HL-60 (cell line): ENCODE measurements around the gene FAM200B.

Source experiments
- DNase-seq, 2 experiments: peaks; one replicate each; pipeline ENCODE4 v3.0.0-alpha.2; 2010 to 2020; ENCODE audit warnings: low read depth in 1 of 2, low spot score in 1 of 2
- H3K27ac ChIP-seq: fragments of 250-450 bp; sonication (Bioruptor Pico); replicated peaks from 2 replicates; pipeline ENCODE4 v1.5.1; 2020; ENCODE audit warnings: mild to moderate bottlenecking, moderate library complexity
- H3K27me3 ChIP-seq: fragments of 250-450 bp; sonication (Bioruptor Pico); 2 replicates; pipeline ENCODE4 v1.5.1; 2021; ENCODE audit warnings: mild to moderate bottlenecking, moderate library complexity; ENCODE audit not compliant: insufficient read depth, poor library complexity, severe bottlenecking
- H3K4me3 ChIP-seq: replicated peaks from 2 replicates; pipeline ENCODE4 v1.5.1; 2011; ENCODE audit warnings: mild to moderate bottlenecking, control low read depth, low read length; ENCODE audit not compliant: insufficient read depth
- GABPA ChIP-seq: IDR thresholded peaks from 2 replicates; pipeline ENCODE4 v1.6.1; 2012; ENCODE audit warnings: low read depth
- POLR2AphosphoS5 ChIP-seq: IDR thresholded peaks from 2 replicates; pipeline ENCODE4 v1.6.1; 2012; ENCODE audit warnings: low read depth
- SPI1 ChIP-seq: IDR thresholded peaks from 2 replicates; pipeline ENCODE4 v1.6.1; 2012; ENCODE audit warnings: low read depth, mild to moderate bottlenecking, borderline replicate concordance
- TF ChIP-seq, protein P1 (sequence below): IDR thresholded peaks from one replicate; pipeline ENCODE4 v1.5.1; 2011; ENCODE audit warnings: low read length, control low read depth, inconsistent platforms; ENCODE audit not compliant: insufficient read depth
- TF ChIP-seq, protein P2 (sequence below): IDR thresholded peaks from 2 replicates; pipeline ENCODE4 v1.6.1; 2012; ENCODE audit warnings: low read depth; ENCODE audit not compliant: insufficient replicate concordance

FAM200B gene

DNA sequence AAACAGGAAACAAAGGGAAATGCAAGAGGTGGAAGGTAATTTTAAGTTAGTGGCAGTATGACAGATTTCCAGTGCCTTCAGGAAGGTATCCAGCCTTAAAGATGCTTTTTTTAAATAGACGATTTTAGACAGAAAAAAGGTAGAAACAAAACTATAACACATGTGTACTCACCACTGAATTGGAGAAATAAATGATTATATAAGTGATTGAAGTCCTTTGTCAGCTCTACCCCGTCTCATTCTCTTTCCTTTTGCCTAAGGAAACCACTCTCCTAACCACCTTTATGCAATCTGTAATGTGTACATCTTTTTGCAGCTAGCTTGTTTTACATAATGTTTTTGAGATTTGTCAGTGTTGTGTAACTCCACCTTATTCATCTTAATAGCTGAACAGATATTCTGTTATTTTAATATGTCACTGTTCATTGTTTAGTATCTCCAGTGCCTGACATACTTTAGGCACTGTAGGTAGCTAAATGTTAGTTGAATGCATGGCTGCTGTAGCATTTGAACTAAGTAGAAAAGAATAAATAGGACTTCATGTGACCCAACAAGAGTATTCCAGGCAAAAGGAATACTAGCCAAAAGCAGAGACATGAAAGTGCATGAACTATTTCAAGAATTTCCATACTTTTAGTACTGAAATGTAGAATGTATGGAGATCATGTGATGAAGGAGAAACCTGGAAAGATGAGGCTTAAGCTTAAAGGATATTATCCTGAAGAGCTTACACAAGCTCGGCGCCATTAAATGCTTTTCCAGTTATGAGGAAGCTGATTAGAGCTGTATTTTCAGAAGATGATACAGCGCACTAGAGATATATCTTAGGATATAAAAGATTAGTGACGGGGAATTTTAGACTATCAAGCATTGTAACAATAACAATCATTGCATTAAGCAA lies 865 bp downstream of the FAM200B start:
- no peak for DNase-seq
- peak overlapping the region; percentile 96 for H3K27ac ChIP-seq
- peak overlapping the region; percentile 85 for H3K4me3 ChIP-seq

DNA sequence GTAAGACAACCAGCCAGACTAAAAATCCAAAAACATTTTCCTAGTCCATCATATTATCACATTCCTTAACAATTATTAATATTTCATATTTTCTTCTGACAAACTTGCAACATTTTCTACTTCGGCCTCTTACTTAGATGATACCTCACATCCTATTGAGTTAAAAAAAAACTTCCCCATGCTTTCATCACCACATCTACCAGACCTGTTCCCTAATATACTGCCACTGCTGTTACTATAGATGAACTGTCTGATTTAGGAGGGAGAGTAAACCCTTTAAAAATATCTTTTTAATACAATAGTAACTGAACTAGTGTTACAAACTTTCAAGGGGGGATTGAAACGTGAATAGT lies 1.5 kb downstream of the FAM200B start:
- Histone ChIP-seq H3K27me3 (no peaks in the 10 kb centered on the region), H3K27ac (peak overlapping the region; percentile 96), H3K4me3 (peak overlapping the region; percentile 85)
- peak in 1 of 2 experiments; percentile 72 for DNase-seq
- no peak; the same call in 1 of the 2 replicates for TF ChIP-seq GABPA
- TF ChIP-seq, protein P1, sequence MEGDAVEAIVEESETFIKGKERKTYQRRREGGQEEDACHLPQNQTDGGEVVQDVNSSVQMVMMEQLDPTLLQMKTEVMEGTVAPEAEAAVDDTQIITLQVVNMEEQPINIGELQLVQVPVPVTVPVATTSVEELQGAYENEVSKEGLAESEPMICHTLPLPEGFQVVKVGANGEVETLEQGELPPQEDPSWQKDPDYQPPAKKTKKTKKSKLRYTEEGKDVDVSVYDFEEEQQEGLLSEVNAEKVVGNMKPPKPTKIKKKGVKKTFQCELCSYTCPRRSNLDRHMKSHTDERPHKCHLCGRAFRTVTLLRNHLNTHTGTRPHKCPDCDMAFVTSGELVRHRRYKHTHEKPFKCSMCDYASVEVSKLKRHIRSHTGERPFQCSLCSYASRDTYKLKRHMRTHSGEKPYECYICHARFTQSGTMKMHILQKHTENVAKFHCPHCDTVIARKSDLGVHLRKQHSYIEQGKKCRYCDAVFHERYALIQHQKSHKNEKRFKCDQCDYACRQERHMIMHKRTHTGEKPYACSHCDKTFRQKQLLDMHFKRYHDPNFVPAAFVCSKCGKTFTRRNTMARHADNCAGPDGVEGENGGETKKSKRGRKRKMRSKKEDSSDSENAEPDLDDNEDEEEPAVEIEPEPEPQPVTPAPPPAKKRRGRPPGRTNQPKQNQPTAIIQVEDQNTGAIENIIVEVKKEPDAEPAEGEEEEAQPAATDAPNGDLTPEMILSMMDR = no peak
- TF ChIP-seq, protein P2, sequence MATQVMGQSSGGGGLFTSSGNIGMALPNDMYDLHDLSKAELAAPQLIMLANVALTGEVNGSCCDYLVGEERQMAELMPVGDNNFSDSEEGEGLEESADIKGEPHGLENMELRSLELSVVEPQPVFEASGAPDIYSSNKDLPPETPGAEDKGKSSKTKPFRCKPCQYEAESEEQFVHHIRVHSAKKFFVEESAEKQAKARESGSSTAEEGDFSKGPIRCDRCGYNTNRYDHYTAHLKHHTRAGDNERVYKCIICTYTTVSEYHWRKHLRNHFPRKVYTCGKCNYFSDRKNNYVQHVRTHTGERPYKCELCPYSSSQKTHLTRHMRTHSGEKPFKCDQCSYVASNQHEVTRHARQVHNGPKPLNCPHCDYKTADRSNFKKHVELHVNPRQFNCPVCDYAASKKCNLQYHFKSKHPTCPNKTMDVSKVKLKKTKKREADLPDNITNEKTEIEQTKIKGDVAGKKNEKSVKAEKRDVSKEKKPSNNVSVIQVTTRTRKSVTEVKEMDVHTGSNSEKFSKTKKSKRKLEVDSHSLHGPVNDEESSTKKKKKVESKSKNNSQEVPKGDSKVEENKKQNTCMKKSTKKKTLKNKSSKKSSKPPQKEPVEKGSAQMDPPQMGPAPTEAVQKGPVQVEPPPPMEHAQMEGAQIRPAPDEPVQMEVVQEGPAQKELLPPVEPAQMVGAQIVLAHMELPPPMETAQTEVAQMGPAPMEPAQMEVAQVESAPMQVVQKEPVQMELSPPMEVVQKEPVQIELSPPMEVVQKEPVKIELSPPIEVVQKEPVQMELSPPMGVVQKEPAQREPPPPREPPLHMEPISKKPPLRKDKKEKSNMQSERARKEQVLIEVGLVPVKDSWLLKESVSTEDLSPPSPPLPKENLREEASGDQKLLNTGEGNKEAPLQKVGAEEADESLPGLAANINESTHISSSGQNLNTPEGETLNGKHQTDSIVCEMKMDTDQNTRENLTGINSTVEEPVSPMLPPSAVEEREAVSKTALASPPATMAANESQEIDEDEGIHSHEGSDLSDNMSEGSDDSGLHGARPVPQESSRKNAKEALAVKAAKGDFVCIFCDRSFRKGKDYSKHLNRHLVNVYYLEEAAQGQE = no peak

More for the DNA sequence above, 865 bp downstream of the FAM200B start:
- no peak for TF ChIP-seq SPI1
- no peak for TF ChIP-seq GABPA
- TF ChIP-seq, protein P2 = no peak
- no peak for TF ChIP-seq POLR2AphosphoS5
- TF ChIP-seq, protein P1 = no peak
- no peaks in the 10 kb centered on the region for H3K27me3 ChIP-seq

DNA sequence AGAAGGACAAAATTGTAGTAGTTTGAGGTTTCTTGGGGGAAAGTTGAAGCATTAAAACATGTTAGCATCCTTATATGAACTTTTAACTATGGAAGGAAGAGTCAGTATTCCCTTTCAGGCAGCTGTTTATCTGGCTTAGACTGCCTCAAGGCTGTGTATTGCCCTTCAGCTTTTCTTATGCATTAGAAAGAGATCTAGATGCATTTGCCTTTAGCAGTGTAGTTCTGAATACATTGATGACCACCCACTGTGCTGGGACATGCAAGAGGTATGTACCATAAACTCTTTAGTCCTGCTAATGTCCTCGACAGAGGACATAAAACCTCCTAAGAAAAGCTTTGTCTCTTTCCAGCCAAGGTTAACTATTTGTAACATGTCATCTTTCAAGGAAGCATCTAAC lies 2.9 kb downstream of the FAM200B start:
- Histone ChIP-seq H3K4me3 (no peak overlapping the region), H3K27ac (peak overlapping the region; percentile 10; the same call in 1 of the 2 replicates), H3K27me3 (no peaks in the 10 kb centered on the region)
- DNase-seq = no peak
- TF ChIP-seq GABPA (no peak), SPI1 (no peak), POLR2AphosphoS5 (no peak)
- TF ChIP-seq, protein P1 = no peak
- TF ChIP-seq, protein P2 = no peak
